Activated CD8-positive, alpha-beta memory T cell treated with anti-CD3 and anti-CD28 coated beads, Interleukin-2, amount 50 U/mL, for 4 hours (primary cell): ENCODE data around the gene IRF1.

Experiments
- DNase-seq: peaks from one replicate; pipeline ENCODE4 v3.0.0-alpha.2; 2020

The IRF1 gene

DNA sequence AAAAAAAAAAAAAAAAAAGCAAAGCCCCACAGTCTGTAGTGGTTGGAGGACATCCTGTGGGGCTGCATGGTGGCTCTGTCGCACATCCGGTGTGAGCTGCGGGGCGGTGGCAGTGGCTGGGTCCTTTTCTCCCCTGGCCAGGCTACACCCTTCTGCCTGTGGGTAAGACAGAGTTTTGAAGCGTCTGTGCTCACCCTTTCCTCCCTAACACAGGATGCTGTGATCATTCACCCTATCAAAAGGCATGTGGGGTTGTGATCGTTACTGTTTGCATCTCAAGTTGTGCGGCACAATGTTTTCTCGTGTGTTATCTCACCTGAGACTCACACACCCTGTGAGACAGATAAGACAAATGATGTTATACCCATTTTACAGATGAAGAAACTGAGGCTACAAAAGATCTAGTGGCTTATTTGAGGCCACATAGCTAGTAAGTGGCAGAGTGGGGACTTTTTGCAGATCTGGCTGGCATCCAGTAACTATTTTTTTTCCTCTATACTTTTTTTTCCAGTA lies 17.5 kb downstream of the IRF1 start:
- peak; percentile 66 for DNase-seq

DNA sequence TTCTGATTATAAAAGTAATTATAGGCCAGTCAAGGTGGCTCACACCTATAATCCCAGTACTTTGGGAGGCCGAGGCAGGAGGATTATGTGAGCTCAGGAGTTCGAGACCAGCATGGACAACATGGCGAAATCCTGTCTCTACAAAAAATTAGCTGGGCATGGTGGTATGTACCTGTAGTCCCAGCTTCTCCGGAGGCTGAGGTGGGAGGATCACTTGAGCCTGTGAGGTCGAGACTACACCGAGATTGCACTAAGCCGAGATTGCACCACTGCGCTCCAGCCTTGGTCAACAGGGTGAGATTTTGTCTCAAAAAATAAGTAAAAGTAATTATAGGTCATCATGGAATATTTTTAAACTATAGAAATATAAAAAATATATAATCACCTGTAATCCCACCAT lies 18.1 kb downstream of the IRF1 start:
- no peak for DNase-seq

DNA sequence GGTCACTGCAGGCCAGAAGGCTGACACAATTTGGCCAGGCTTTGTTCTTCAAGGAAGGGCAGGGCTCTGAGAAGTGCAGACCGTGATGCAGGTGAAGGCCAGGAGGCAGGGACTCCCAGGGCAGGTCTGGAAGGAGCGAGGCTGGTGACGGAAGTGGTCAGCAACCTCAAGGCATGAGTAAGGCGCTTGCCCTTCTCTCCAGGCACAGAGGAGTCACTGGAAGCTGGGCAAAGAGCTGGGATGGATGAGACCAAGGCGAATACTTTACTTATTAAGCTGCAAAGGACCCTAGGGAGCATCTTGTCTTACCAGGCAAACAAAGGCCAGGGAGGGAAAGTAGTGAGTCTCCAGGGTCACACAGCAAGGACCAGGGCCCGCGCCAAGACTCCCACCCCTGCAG lies 18.6 kb downstream of the IRF1 start:
- DNase-seq = no peak

DNA sequence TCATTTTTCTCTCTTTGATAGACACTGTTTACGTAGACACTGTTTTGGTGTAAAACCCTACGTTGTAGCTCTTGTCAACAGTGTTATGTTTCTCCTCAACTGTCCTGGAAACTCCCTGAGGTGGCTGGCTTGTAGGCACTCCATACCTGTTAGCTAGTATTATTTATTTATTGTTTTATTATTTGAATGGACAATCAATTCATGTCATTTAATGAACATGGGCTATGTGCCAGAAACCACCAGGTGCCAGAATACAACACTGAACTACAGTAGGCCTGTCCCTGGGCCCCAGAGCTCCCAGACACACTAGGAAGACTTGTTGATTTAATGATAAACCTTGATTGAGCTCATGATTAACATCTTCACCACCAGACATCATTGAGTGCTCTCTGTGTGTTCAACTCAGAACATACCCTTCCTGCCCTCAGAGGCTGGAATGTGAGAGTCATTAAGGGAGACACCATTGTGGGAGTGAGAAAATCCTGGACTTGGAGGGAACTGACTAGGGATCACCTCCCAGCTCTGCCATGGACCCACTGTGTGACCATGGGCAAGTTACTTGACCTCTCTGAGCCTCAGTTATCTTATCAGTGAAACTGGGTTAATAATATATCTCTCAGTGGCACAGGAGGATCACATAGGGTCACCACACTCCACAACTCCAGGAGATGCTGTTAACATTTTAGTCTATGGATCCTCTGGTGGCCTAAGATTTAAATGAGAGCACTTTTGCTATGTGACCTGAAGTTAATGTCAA lies 19.2 kb downstream of the IRF1 start:
- no peak for DNase-seq

DNA sequence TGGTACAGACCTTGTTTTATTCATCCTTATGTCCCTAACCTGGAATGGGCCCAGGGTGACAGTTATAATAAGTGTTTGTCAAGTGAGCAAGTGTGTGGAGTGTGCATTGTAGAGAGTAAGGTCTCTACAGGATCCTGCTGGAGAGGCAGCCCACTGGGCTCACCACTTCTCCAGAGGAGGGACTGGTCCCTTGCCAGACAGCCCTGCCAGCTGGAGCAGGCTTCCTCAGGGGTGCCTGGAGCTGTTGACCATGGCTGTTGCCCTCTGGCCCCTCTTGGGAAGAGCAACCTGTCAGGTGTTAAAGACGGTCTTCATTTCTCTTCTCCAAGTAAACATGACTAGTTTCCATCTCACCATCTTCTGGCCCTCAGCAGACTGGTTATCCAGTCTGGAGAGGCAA lies 20.0 kb downstream of the IRF1 start:
- DNase-seq = no peak

DNA sequence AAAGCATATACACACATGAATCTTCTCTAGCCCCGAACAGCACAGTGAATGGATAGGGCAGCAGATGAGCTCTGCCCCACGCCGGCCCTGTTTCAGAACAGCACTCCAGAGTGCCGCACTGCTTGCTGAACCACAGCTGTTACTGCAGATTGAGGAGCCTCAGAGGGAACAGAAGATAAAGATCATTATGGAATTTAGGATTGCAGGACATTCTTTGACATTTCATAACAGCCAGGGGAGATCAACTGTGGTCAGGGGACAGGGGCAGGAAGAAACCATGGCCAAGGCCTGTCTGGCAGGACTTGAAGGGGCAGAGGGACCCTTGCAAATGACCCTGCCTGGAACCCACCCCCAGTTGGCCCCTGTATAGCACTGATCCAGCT lies 20.6 kb downstream of the IRF1 start:
- DNase-seq = no peak

DNA sequence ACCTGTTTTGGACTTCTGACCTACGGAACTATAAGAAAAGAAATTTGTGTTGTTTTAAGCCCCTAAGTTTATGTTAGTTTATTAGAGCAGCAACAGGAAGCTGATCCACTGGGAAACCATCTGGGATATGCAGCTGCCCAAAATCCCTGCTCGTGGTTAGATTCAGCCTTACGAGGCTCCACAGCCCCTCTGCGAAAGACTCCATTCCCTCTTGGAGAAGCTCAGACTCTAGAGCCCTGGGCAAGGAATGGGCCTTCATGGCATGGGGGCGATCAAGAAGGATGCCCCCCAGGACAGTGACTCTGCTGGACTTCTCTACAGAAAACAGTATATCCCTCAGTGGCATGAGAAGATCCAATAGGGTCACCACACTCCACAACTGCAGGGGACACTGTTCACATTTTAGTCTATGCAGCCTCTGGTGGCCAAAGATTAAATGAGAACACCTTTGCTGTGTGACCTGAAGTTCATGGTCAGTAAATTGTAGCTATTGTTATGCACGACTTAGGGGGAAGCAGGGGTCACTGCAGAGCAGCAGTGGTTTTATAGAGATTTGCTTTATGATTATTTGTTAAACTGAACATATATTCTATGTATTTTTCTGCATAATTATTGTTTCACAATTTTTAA lies 21.1 kb downstream of the IRF1 start:
- no peak for DNase-seq

DNA sequence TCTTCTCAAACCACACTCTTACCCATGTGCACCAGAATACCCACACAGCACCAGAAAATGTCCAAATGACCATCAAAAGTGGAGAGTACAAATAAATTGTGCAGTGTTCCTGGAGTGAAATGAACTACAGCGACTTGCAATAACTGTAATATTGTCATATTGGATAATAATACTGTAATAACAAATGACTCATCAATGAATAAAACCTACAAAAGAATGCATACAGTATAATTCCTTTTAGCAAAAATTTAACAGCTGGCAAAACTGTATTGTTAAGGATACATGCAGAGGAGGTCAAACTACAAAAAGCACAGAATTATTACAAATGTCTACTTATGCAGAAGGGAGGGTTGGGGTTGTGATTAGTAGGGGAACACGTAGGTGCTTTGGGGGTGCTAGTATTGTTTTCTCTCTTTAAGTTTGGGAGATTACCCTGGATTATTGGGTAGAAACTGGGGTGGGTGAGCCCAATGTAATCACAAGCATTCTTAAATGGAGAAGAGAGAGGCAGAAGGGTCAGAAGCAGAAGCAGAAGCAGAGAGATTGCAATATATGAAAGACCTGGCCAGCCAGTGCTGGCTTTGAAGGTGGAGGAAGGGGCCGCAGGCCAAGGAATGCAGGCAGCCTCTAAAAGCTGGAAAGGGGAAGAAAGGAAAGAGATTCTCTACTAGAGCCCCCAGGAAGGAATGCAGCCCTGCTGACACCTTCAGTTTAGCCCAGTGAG lies 21.8 kb downstream of the IRF1 start:
- DNase-seq = no peak

DNA sequence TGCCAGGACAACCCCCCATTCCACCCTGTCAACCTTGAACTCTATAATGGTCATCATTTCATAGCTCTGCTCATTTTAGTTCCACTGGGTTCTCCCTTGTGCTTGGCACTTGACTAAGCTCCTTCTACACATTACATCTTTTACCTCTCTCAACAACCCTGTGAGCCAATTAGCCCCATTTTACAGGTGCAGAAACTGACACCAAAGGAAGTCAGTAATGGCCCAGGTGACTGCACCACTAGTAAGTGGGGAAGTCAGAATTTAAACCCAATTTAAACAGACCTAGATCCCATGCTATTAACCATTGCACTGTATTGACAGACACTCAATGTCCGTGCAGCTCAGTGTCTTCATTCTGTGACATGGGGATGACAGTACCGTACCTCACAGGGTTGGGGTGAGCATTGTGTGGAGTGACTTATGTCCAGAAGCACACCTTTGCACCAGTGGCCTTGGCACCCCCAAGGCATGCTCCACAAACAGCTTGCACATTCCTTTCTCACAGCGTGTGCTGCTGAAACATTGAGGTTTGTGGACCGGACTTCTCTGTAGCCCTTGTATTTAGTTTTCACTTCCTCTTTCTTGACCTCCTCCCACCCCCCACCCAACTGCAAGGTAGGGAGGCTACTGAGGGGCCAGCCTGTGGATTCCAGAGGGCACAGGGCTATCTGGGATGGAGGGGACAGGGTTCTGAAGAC lies 23.1 kb downstream of the IRF1 start:
- DNase-seq = no peak

DNA sequence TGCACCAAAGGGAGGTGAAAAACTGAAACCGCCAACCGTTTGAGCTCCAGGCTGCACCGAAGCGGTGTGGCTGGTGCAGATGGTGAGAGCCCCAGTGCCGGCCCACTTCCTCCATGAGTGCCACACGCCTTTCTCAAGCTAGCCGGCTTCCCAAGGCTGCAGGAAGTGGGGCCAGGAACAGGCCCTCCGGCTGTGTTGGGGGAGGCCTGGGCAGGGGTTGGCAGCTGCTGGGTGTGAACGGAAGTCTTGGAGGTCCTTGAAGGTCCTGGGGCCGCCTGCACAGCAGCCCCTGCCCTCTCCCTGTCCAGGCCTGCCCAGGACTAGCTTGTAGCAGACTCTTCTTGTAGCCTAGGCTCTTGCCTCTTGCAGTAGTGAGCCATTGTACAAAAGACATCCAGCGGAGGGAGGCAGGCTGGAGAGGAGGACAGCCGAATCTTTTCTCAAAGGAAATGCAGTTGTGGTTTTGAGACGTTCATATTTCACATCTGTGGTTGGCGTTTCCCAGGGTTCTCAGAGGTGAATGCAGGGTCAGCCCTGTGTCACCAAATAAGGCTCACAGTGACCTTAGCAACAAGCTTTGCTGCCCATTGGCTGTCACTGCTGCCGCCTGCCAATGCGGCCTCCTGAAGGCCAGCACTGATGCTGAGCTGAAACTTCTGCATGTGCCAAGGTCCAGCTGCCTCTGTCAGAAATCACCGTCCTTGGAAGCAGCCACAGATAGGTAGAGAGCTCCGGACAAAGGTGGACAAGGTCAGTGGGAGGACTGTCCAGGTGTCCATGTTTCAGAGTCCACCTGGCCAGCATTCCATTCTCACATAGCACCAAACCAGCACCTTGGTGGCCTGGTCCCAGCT lies 23.9 kb downstream of the IRF1 start:
- peak; percentile 51 for DNase-seq

DNA sequence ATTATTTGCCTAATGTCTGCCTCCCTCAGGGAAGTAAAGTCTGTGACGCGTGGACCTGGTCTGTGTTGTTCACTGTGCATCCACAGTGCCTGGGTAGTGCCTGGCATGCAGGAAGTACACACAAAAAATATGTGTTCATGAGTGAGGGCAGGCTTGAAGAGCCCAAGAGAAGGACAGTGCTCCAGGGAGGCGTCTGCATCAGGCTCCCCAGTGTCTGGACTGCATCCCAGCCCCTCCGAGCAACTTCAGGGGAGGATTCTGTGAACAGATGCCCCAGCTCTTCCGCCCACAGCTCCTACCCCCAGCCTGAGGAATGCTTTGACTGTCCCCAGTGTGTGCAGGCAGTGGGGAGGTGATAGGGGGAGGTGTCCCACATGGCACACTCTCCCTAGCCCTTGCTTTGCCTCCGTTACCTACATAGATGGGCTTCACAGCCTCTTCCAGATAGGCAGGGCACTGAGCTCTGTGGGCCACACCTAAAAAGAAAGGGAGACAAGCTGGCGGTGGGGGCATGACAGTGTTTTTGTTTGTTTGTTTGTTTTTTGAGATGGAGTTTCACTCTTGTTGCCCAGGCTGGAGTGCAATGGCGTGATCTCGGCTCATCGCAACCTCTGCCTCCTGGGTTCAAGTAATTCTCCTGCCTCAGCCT lies 25.4 kb downstream of the IRF1 start:
- DNase-seq = no peak

DNA sequence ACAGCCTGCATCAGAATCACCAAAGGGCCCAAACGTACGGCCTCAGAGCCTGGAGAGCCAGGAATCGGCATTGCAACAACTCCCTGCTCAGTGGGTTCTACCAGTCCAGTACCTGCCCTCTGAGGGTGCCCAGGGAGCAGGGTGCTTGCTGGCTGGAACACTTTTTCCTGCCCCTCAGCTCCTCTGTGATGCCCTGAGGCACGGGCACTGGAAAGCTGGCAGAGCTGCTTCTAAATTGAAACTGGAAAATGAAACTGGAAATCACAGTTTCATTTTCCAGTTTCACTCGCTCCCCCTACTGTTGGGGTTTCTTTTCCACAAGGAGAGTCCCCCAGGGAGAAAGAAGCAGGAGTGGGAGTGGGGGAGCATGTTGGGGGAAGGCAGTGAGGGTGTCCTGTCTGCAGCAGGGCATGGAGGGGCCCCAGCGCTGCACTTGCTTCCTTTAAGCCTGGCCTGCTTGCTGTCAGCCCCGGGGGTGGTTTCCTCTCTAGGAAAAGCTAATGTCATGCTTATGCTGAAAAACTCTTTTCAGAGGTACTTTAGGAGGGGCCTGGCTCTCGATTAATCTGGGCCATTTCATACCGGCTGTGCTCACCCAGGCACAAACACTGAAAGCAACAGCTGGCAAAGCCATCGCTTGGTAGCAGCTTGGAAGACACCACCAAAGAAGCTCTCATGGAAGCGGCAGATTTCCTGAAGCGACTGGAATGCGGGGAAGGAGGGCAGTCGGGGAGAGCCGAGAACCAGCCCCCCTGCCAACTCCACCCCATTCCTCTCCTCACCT lies 26.2 kb downstream of the IRF1 start:
- peak; percentile 50 for DNase-seq

DNA sequence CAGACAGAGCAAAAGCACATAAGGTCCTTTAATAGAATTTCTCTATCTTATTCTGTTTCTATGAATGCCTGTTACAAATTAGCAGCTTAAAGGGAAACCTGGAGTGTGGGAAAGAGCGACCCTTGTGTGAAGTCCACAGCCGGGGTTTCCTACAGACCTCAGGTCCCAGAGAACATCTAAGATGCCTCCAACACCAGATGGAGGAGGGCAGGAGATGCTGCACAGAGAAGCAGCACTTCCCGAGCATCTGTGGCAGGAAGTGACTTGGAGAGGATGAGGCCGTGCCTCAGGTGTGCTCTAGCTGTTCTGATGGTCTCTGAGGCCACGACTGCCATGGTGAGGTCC lies 26.8 kb downstream of the IRF1 start:
- DNase-seq = no peak

DNA sequence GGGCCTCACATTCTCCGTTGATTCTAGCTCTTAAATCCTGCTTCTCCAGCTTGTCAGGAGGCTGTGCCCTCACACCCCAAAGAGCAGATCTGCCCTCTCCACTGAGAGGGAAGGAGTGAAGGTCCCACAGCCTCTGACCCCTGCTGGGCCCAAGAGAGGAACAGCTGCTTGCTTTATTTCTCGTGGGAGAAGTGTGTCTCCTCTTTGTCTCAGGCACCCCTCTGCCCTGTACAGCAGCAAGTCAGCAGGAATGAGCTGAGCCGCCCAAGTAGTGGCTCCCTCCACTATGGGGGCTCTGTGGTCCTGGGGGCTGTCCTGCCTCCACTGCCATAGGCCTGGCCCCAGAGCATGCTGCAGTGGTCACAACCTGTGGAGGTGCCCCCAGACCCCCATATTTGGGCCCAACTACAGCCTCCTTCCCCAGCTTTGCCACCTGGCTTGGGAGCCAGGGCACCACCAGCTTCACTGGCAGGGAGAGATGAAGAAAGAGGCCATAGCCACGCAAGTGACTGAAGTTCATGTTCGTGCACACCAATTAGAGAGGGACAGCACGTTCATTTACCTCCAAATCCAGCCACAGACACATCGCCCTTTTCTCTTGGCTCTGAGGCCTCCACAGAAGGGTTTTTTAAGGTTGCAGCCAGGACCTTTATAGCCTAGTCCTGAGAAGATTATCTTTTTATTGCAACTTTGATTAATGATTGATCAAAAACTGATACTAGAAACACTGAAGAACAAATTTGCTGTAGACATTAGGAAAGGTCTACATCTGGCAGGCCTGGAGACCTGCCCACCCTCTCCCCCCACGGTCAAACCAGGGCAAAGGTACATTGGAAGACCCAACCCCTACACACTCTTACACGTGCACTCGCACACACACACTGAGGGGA lies 27.5 kb downstream of the IRF1 start:
- DNase-seq = no peak

DNA sequence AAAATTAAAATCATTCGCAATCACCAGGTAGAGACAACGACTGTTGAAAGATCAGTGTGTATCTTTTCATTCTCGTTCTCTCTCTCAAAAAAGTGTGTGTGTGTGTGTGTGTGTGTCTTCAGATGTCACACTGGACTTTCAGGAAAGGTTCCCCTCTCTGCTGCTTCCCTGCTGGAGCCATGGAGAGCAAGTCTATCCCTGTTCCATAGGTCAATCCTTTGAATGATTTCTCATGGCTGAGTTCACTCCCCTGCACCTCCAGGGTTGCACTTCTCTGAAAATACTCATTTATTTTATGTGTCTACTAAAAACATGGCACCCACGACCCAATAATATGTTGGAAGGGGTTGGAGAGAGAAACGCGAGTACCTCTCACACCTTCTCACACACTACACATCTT lies 28.2 kb downstream of the IRF1 start:
- DNase-seq = no peak

DNA sequence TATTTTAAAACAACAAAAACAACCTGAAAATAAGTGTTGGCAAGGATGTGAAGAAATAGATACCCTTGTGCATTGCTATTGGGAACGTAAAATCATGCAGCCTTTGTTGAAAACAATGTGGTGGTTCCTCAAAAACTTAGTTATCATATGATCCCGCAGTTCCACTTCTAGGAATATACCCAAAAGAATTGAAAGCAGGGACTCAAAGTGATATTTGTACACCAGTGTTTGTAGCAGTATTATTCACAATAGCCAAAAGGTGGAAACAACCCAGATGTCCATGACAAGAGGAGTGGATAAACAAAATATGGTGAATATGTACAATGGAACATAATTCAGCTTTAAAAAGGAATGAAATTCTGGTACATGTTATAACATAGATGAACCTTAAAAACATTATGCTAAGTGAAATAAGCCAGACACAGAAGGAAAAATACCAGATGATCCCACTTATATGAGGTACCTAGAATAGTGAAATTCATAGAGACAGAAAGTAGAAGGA lies 29.0 kb downstream of the IRF1 start:
- no peak for DNase-seq

DNA sequence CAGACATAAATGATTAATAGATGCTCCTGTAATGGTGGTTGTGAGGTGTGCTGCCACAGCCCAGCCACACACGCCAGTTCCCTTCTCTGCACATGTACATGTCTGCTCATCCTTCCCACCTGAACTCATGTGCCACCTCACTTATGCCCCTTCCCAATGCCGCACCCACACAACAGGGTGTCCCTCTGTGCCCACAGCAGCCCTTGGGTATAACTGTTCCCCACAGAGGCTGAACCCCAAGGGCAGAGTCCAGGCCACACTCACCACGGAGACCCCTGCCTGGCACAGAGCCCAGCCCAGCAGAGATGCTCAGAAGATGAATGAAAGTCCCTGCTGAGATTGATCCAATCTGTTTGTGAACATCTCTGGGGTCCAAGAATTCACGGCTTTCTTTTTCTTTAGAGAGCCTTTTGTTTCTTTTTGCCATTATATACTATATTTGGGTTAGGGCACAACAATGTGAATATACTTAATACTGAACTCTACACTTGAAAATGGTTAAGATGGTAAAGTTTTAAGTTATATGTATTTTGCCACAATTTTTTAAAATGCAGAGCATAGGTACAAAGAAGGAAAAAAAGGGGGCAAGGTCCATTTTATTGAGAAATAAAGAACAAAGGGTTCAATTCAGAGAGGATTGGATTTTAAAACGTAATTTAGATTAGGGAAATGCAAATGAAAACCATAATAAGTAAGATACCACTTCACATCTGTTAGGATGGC lies 29.6 kb downstream of the IRF1 start:
- no peak for DNase-seq

DNA sequence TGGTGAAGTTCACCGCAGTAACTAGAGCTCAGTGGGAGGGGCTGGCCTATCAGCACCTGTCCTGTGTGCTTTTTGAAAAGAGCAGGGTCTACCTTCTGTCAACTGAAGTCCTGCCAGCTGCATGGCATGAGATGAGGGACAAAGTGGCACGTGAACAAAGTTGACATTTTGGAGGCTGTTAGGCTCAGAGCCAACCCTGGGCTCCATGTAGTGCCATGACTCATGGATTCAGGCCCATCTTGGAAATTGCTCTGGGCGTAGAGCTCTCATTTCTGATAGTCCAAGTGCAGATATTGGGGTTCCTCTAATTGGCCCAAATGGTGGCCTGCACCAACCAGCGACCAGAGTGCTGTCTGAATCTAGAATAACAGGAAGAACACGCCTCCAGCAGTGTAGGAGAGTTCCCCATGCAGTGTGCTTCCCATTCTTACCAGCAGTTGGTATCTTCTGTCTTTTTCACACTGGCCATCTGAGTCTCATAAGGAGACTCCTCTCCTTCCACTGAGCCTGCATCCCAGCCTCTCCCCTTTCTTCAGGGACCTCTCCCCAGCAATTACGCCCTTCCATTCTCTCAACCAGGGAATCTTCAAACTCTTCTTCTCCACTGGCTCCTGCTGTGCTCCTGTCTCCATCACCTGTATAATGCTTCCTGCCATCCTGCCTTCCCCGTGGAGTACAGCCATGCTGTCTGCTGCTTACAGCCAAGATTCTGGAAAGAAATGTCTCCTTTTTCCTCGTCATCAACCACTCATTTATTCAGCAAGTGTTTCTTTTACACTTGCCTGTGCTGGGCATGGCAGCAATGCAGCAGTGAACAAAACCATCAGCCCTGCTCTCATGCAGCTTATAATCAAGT lies 30.4 kb downstream of the IRF1 start:
- DNase-seq = no peak
